Measurements from ENCODE around the gene SIRT1. TPM values are rescaled to one million over a fixed set of nuclear protein-coding genes. Genes with fewer than 3 reads are reported as not detected.

SIRT1 gene
- total and polyA plus RNA-seq, 10 of the 15 experiments (the other 5 are each of a cell fraction or from before 2014, with no cell fraction given), result 3.6 to 14.2 (median 10.2) TPM

GRCh38 chr10:67869996-67870395 is 14.5 kb upstream of the SIRT1 start (continued):
- TF ChIP-seq JUND (IDR thresholded peaks at IDR 0.05; ENCODE audit: low read depth, low read length), result no peak

- FAIRE-seq (no peak), ATAC-seq (no peak), DNase-seq (ENCODE audit: low read depth, low spot score) (no peak)
- BruUV-seq (replicated peaks), result no TSS peak
- Histone ChIP-seq H3K4me2 (ENCODE audit: control insufficient read depth, insufficient read depth) (no peak overlapping the region), H2AFZ (ENCODE audit: control insufficient read depth, low read depth, low read length) (no peak overlapping the region), H3K4me3 (no peak overlapping the region), H3K9me3 (replicated peaks; ENCODE audit: control insufficient read depth, insufficient read depth, low read length) (no peaks in the 10 kb centered on the region), H3K9ac (ENCODE audit: control insufficient read depth, insufficient read depth, low read length) (no peak overlapping the region), H3K27ac (ENCODE audit: control insufficient read depth, insufficient read depth) (no peak overlapping the region), H3K79me2 (ENCODE audit: control insufficient read depth, insufficient read depth, low read length) (no peaks in the 10 kb centered on the region), H4K20me1 (ENCODE audit: control insufficient read depth, insufficient read depth) (no peaks in the 10 kb centered on the region), H3K36me3 (ENCODE audit: control insufficient read depth in 2 of 2, insufficient read depth in 2 of 2, low read length in 1 of 2) (no peaks in the 10 kb centered on the region), H3K27me3 (replicated peaks in 1 of 2; ENCODE audit: control insufficient read depth in 2 of 2, insufficient read depth in 2 of 2, low read length in 1 of 2) (no peaks in the 10 kb centered on the region), H3K4me1 (ENCODE audit: control insufficient read depth, insufficient read depth, low read length) (no peaks in the 10 kb centered on the region)
- WGBS (ENCODE audit: insufficient coverage, insufficient replicate concordance, low lambda C conversion rate, missing lambda C conversion rate), result 36% methylated on average over 3 of the region's 3 CpGs
- POLR2A ChIA-PET, result no interaction called here
- RAD21 ChIA-PET (ENCODE audit: unreplicated experiment), result no interaction called here
- SMC1A ChIA-PET (ENCODE audit: uncharacterized antibody, unreplicated experiment), result interaction anchor here (0.7 to 1.0 kb wide), 2 partner anchors 8 to 20 kb away, joined by 3 read pairs; partner anchors contain the start of gene SIRT1
- in situ Hi-C loops (cut with MboI), result no loop called here
- intact Hi-C loops (cut with micrococcal nuclease; ENCODE audit: unreplicated experiment), result no loop called here
- CTCF ChIA-PET, result interaction anchor here (0.7 to 1.4 kb wide), 2 partner anchors 14 to 281 kb away, joined by 4 read pairs; no protein-coding TSS in a partner anchor
- TF ChIP-seq WRNIP1 (IDR thresholded peaks at IDR 0.05; ENCODE audit: borderline replicate concordance, low read depth, low read length) (no peak), ZNF622 (IDR thresholded peaks at IDR 0.05) (no peak), BRCA1 (IDR thresholded peaks at IDR 0.05; ENCODE audit: low read depth, low read length) (no peak), EGR1 (IDR thresholded peaks at IDR 0.05; ENCODE audit: borderline replicate concordance in 1 of 2, low read depth in 2 of 2, low read length in 2 of 2) (no peak), ZBED1 (IDR thresholded peaks at IDR 0.05; ENCODE audit: borderline replicate concordance) (no peak), ZBTB11 (CRISPR knock-in tag; IDR thresholded peaks at IDR 0.05) (no peak), HDAC2 (IDR thresholded peaks at IDR 0.05) (no peak), SMAD5 (IDR thresholded peaks at IDR 0.05; ENCODE audit: low read depth) (no peak), PML (IDR thresholded peaks at IDR 0.05; ENCODE audit: low read length) (no peak), SMAD1 (IDR thresholded peaks at IDR 0.05; ENCODE audit: low read depth, partially characterized antibody) (no peak), ETV6 (conservative IDR thresholded peaks at IDR 0.05 in 1 of 2, IDR thresholded peaks at IDR 0.05 in 1 of 2; ENCODE audit: borderline replicate concordance in 1 of 2, low read depth in 1 of 2) (no peak), SPI1 (IDR thresholded peaks at IDR 0.05; ENCODE audit: borderline replicate concordance, insufficient read depth, low read depth, low read length) (no peak), ZNF384 (IDR thresholded peaks at IDR 0.05; ENCODE audit: borderline replicate concordance, low read depth, low read length) (no peak), SP1 (IDR thresholded peaks at IDR 0.05; ENCODE audit: low read depth, low read length) (no peak), ATF2 (IDR thresholded peaks at IDR 0.05; ENCODE audit: low read length) (no peak)
Measured at GRCh38 chr10:67875340-67876238, 8.9 kb upstream of the SIRT1 start.
